Measurements from ENCODE around the gene GRID1. TPM values are rescaled to one million over a fixed set of nuclear protein-coding genes. Genes with fewer than 3 reads are reported as not detected.
A peak's percentile ranks its signal among the peaks of the same experiment; 100 is the strongest.

GRID1 gene
- total RNA-seq, 4 donors from 2014 or later, result 0.35 to 10.7 (median 1.3) TPM

DNA sequence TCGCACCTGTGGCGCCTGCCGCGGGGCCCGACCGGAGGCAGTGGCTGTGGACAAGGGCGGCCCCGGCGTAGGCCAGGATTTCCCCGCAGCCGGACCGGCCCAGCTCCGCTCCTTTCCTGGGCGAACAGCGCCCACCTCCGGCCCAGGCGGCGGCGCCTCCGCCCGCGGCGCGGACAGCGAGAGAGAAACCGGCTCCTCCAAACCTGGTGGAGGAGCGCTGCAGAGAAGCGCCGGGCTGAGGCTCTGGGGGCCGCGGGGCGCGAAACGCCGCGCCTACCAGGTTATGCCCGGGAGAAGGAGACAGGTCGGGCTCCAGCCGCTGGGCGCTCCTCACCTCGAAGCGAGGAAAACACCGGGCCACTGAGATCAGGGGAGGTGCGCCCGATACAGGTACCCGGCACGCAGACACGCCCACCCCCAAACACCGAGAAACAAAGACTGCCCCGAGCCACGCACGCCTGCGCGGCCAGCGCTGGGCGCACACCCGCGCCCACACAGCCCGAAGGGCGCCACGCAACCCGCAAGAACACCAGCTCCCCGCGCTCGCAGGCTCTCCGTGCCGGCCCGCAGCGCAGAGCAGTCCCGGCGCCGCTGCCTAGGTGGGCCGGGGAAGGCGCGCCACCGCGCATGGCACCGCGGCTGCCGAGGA is 3.3 kb downstream of the GRID1 start:
- peak in 2 of 3 donors; percentile 47 to 51 for DNase-seq
- peak overlapping the region in 3 of 4 donors; percentile 16 to 33 (median 19) for H3K4me3 ChIP-seq
- H3K4me1 ChIP-seq, result peaks cover 0 to 34% (median 18%) of the 10 kb centered on the region in 4 donors
- H3K36me3 ChIP-seq, result no peaks in the 10 kb centered on the region
- no peak overlapping the region for H3K27ac ChIP-seq
- TF ChIP-seq CTCF (IDR thresholded peaks at IDR 0.05) (peak in 3 of 6 experiments; percentile 20 to 32 (median 25)), POLR2A (IDR thresholded peaks at IDR 0.05) (no peak)
- H3K27me3 ChIP-seq, result peaks cover 0 to 15% of the 10 kb centered on the region in 2 donors
- H3K9me3 ChIP-seq, result no peaks in the 10 kb centered on the region

DNA sequence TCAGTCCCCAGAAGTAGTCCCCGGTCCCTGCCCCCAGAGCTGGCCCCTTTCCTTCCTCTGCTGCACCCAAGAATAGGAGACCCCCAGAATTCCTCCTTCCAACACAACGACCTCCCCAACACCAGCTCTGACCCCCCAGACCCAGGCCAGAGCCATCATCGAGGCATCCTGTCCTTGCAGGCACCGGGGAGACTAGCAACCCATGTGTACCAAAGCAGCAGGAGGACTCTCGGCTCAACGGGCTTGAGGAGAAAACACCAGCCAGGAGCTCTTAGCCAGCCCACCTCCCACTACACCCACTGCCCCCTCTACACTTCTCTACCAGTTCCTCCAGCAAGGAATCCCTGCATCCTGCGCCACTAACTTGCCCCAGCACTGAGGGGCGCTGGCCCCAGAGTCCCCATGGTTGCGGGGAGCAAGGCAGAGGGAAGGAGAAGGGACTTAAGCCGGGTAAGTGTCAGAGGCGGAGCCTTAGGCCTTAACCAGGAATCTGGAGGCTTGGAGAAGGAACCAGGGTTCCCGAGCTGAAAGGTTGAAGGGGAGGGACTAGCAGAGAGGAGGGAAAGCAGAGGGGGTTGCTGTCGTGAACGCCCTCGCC is 3.9 kb downstream of the GRID1 start:
- no peak overlapping the region for H3K27ac ChIP-seq
- peak in 2 of 3 donors; percentile 37 to 41 for DNase-seq
- no peak overlapping the region for H3K4me3 ChIP-seq

GRCh38 chr10:86362129-86362527 is 4.5 kb downstream of the GRID1 start:
- peaks cover 0 to 28% (median 13%) of the 10 kb centered on the region in 4 donors for H3K4me1 ChIP-seq
- H3K4me3 ChIP-seq, result no peak overlapping the region
- DNase-seq, result peak in 2 of 3 donors; percentile 15 to 24
- TF ChIP-seq POLR2A (IDR thresholded peaks at IDR 0.05) (no peak), CTCF (IDR thresholded peaks at IDR 0.05) (no peak)
- no peaks in the 10 kb centered on the region for H3K36me3 ChIP-seq
- no peak overlapping the region for H3K27ac ChIP-seq
- H3K27me3 ChIP-seq, result peaks cover 0 to 9% of the 10 kb centered on the region in 2 donors
- H3K9me3 ChIP-seq, result no peaks in the 10 kb centered on the region

More for the DNA sequence above, 3.9 kb downstream of the GRID1 start:
- no peak for TF ChIP-seq CTCF (IDR thresholded peaks at IDR 0.05)
- no peak for TF ChIP-seq POLR2A (IDR thresholded peaks at IDR 0.05)
- Histone ChIP-seq H3K4me1 (peaks cover 0 to 33% (median 18%) of the 10 kb centered on the region in 4 donors), H3K27me3 (peaks cover 0 to 15% of the 10 kb centered on the region in 2 donors), H3K36me3 (no peaks in the 10 kb centered on the region), H3K9me3 (no peaks in the 10 kb centered on the region)

DNA sequence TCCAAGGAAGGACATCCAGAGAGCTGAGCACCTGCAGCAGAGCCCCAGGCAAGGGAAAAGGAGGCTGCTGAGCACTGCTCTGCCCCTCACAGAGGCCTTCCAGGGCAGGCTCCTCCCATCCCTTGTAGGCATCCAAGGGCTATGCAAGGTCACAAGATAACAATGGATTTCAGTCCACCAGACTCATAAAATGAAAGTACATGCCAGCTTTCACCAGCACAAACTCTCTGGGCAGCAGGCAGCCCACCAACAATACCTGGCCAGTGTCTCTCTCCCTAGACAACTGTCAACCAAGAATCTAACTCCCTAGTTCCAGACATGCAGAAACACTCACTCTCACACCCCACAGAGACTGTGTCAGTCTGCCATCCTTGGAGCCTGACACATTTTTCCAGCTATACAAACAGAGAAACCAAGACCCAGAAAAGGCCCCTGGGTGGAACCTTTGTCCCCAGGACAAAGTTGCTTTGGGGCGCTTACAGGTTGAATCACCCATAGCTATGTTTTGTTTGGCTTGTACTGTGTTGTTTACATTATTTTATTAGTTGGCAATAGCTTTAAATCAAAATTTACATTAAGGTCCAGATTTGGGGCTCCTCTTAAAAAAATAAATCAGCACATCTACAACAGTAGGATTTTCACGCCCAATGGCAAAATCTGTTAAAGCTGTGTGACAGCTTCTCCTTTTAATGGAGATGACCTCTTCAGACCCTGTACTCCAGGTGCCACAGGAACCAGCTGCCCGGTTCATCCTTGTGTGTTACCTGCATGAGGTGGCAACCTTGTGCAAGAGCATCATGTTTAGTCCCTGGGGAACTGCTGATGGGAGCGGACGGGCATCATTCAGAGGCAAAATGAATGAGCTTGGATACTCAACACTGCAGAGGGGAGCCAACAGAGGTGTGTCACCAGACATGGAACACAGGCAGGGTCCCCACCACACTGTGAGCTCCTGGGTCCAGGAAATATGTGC is 5.2 kb downstream of the GRID1 start:
- TF ChIP-seq POLR2A (IDR thresholded peaks at IDR 0.05), result no peak
- no peak for TF ChIP-seq CTCF (IDR thresholded peaks at IDR 0.05)
- peaks cover 0 to 7% of the 10 kb centered on the region in 2 donors for H3K27me3 ChIP-seq
- peak in 2 of 3 donors; percentile 12 to 37 for DNase-seq
- no peaks in the 10 kb centered on the region for H3K9me3 ChIP-seq
- peaks cover 0 to 23% (median 9%) of the 10 kb centered on the region in 4 donors for H3K4me1 ChIP-seq
- H3K4me3 ChIP-seq, result no peak overlapping the region
- no peak overlapping the region for H3K27ac ChIP-seq
- no peaks in the 10 kb centered on the region for H3K36me3 ChIP-seq

GRCh38 chr10:86360657-86361056 is 5.9 kb downstream of the GRID1 start:
- no peak overlapping the region for H3K4me3 ChIP-seq
- TF ChIP-seq POLR2A (IDR thresholded peaks at IDR 0.05), result no peak
- TF ChIP-seq CTCF (IDR thresholded peaks at IDR 0.05), result no peak
- DNase-seq, result peak in 2 of 3 donors; percentile 3 to 37
- no peaks in the 10 kb centered on the region for H3K36me3 ChIP-seq
- H3K27me3 ChIP-seq, result peaks cover 0 to 7% of the 10 kb centered on the region in 2 donors
- H3K4me1 ChIP-seq, result peaks cover 0 to 19% (median 8%) of the 10 kb centered on the region in 4 donors
- no peak overlapping the region for H3K27ac ChIP-seq
- no peaks in the 10 kb centered on the region for H3K9me3 ChIP-seq

Measured in Peyer's patch (tissue), 4 donors.